Activated T-cell treated with anti-CD3 and anti-CD28 coated beads for 48 hours (primary cell): Measurements from ENCODE around the gene ZC3H18.

Experiments
- DNase-seq: peaks from one replicate; pipeline ENCODE4 v3.0.0-alpha.2; 2020; ENCODE audit warnings: low read depth

ZC3H18 gene

DNA sequence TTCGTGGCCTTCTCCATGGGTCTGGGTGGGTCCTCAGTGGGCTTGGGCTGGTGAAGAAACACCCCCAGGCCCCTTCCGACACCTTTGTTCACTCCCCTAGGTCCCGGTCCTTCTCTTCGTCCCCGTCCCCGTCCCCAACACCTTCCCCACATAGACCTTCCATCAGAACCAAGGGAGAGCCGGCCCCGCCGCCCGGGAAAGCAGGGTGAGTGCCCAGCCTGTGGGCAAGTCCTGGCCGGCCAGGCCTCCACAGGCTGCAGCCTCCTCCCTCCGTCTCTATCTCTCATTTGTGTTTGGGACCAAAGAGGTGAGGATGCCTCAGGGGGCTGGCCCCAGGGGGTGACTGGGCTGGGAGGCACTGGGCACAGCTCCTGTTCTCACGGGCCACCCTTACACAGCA is 53.7 kb downstream of the ZC3H18 start:
- no peak for DNase-seq

GRCh38 chr16:88624481-88624880 is 54.3 kb downstream of the ZC3H18 start:
- no peak for DNase-seq

GRCh38 chr16:88624977-88625576 is 54.9 kb downstream of the ZC3H18 start:
- no peak for DNase-seq

DNA sequence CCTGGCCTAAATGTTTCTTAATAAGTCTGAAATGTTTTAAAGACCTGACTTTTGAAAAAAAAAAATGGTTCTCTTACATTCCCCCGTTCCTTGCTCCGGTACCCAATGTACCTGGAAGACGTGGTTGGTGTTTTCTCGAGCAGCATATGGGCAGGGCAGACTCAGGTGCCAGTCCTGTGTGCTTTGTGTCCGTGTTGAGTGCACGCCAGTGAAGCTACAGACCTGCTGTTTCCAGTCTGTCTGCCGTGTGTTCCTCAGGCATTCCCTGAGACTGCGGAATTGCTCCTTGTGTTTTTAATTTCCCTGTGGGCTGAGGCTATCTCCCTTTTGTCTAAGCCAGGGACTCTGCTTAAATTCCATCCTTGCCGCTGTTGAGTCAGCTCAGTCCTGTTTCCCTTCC is 56.4 kb downstream of the ZC3H18 start:
- DNase-seq, result no peak

DNA sequence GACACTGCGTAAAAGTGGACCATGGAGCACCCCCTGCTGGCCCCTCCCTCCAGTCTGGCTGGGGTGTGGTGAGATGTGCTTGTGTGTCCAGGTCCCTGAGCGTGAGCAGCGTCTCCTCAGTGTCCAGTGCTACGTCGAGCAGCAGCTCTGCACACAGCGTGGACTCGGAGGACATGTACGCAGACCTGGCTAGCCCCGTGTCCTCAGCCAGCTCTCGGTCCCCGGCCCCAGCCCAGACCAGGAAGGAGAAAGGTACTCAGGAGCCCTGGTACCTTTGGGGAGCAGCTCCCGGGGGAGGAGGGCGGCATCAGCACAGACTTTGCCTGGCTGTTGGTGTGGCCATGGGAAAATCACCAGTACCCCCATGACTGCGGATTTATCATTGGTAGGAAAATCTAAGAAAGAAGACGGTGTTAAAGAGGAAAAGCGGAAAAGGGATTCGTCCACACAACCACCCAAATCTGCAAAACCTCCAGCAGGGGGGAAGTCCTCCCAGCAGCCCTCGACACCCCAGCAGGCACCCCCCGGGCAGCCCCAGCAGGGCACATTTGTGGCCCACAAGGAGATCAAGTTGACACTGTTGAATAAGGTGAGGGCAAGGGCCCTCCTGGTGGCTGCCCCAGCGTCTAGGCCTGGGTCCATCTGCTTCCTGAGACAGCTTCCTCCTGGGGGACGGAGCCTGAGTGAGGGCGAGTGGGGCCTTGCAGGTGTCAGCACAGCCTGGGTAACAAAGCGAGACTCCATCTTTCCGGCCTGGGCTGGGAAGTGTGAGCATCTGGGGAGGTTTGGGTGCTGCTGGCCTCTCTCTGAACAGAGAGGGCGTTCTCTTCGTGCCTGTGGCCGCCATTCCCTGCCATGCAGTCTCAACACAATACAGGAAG is 57.6 kb downstream of the ZC3H18 start:
- no peak for DNase-seq

DNA sequence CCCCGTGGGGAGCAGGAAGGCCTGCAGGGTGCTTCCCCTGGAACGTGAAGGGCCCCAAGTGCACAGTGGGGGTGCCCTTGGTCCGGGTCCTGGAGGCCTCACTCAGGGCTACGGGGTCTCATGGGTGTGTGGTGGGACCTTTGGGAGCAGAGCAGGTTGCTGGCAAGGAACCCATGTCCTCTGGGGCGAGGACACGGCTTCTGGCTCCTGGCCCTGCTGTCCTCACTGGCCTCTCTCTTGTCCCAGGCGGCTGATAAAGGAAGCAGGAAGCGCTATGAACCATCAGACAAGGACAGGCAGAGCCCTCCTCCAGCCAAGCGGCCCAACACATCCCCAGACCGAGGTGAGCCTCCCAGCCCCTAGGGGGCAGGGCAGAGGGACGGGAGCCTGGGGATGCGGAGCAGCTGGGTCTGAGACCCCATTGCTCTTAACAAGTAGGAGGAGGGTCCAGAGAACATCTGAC is 58.3 kb downstream of the ZC3H18 start:
- DNase-seq, result no peak

DNA sequence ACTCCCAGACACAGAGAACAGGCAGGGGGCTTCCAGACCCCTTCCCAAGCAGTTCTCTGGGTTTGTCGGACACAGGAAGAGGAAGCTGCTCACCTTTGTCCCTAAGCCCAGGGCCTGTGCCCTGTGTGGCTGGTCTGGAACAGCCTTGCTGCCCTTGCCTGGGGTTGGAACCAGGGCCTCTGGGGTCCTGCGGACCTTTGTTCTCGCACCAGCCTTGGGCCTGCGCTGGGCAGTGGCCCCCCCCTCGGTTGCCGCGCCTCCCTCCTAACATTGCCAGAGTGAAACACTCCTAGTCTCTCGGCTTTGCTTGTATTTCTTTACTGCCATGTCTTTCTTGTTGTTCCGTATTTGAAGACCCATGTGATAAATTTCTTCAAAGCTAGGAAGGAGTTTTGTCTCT is 59.6 kb downstream of the ZC3H18 start:
- DNase-seq, result no peak

DNA sequence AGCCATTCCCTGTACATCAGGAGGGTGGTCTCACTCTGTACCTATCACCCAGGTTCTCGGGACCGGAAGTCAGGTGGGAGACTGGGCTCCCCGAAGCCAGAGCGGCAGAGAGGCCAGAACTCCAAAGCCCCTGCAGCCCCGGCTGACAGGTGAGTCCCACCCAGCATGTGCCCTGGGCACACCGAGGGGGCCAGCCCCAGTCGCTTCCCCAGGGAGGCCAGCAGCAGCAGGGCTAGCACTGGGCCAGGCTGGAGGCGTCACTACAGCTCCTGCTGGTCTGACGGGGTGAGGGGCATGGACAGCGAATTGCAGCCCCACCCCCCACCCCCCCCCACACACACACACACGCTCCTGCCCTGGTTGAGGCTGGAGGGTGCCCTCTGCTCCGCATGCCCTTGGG is 60.2 kb downstream of the ZC3H18 start:
- DNase-seq, result no peak

GRCh38 chr16:88630941-88631340 is 60.7 kb downstream of the ZC3H18 start:
- DNase-seq, result no peak

DNA sequence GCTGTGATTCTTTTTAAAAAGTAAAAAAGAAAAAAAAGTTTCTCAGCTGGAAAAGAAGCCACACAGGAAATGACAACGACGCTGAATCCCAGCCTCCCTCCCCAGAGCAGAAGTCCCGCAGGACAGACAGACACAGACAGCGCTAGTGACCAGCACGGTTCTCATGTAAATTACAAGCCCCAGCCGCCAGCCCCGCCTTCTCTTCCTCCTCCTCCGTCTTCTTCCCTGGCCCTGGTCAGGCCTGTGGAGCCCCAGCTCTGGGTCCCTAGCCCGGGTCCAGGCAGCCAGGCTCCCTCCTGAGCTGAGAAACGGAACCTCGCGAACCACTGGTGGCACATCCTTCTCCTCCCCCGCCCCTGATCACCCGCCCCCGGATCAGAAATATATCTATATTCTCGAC is 61.2 kb downstream of the ZC3H18 start:
- DNase-seq, result no peak

DNA sequence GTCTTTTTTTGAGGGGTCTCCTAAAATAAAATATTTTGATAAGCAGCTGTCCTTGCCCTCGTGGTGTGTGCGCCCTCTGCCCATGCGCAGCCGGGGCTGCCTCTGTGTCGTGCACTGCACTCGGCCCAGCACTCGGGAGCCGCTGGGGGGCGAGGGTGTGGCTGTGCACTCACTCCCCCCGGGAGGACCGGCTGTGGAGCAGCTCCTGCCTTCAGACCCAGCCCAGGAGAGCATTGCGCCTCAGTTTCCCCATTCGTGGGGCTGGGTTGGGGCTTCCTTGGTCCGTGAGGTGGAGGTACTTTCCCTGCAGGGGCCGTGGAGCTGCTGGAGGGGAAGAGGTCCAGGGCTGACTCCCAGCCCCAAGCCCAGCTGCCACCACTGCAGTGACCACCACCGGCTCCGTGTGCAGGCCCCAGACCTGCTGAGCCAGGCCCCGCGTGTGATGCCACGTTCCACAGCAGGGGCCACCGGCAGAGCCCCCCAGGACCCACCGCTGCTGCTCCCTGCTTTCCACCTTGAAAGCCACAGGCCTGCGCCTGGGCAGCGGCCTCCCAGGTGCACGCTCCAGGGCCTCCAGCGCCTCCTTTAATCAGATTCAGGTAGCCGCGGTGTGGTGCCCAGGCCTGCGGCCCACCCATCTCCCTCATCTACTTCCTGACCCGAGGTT is 61.9 kb downstream of the ZC3H18 start:
- DNase-seq, result no peak

DNA sequence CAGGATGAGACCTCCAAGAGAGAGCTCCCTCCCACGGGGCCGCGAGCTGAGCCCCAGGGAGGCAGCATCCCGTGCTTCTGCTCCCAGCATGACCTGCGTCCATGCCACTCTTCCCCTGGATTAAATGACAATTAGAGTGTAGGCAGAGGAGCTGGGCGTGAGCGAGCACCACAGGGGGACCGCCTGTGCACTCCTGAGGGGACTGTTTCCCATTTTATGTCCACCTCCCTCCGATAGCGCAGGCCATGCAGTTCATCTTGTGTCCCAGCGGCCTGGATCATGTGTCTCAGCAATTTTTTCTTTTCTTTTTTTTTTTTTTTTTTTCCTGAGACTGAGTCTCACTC is 62.4 kb downstream of the ZC3H18 start:
- no peak for DNase-seq

- DNase-seq, result peak; percentile 44
These were observed 63.5 kb downstream of the ZC3H18 start for GRCh38 chr16:88633684-88634140.

DNA sequence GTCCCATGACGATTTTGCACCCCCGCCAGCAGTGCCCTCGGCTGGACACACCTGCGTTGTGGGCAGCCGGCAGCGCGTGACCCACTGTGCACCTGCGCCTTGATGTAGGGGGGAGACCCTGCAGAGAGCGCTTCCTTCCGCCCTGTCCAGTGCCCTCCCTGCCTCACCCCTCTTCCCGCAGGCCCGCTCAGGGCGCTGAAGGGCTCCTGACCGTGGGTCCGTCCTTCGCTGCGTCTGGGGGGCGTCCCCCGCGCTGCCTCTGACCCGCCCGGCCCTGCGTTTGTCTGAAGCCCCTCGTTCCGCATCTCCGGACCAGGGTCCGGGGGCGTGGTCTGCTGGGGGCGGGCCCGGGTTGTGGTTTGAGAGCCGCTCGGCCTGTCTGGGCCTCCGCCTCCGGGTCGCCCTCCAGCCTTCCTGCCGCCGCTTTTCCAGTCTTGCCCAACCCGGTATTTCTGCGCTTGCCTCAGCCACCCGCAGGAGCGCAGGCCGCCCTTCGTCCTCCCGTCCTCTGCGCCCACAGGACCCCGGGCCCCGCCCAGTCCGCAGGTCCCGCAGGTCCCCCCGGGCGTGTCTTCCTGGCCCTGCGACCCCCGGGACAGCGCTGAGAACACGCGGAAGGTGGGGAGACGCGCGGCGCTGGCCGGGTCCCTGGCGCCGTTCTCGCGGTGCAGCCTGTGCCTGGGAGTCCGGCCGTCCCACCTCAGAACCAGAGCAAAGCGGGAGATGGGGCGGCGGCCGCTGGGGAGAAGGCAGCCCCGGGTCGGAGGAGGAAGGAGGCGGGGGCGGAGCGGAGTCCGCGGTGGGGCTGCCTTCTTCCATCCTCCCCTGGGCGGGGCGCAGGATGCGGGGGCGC is 64.2 kb downstream of the ZC3H18 start:
- peak; percentile 46 for DNase-seq

- no peak for DNase-seq
These were observed 64.9 kb downstream of the ZC3H18 start for GRCh38 chr16:88634994-88635670.

DNA sequence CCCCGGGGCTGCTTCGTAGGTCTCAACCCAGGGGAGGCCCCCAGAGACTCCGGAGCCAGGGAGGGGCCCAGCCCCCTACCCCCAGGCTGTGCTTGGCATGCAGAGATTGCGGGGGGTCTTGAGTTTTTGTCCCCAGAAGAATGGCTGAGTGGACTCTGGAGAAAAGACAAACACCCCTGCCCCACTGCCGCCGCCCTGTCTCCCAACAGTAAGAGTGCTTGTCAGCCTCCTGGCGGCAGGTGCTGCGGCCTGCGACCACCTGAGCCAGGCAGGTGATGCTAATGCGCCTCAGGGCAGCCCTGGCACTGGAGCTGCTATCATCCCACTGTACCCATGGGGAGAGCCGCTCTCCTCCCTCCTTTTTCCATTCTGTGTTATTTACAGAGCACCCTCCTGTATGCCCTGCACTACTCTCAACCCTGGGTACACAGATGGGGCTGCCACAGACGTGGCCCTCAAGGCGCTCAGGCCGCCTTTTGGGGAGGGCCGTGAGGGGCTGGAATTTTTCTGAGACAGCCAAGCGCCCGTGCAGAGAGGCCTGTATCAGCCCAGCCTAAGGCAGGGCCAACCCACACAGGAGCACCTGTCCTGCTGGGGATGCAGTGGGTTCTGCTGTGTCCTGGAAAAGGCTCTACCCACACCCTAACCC is 65.6 kb downstream of the ZC3H18 start:
- no peak for DNase-seq

- no peak for DNase-seq
These were observed 66.5 kb downstream of the ZC3H18 start for GRCh38 chr16:88636488-88637265.

- DNase-seq, result no peak
These were observed 68.4 kb downstream of the ZC3H18 start, which contains the start of gene IL17C for GRCh38 chr16:88638323-88639230. IL17C (plus strand) TSS chr16:88638572; CDS start chr16:88638642, 70 bp downstream.
